ENCODE measurements around the gene PEX6.
"Not testable (repeated sequence)": the region's sequence is repeated elsewhere in the genome, so short reads cannot be mapped to it uniquely, and the experiment has no call there.

Gene PEX6

DNA sequence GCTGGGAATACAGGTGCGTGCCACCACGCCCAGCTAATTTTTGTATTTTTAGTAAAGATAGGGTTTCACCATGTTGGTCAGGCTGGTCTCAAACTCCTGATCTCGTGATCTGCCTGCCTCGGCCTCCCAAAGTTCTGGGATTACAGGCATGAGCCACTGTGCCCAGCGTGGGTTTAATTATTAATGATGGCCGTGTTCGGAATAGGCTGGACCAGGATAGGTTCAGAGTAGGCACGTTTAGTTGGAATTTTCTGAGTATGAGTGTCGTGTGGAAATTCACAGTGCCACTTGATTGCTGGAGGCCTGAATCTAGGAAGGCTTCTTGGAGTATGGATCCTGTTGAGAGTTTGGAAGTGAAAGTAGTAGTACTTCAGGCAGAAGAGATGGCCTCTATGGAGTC, 19.2 kb upstream of the PEX6 start:
- DNase-seq = not testable (repeated sequence)

DNA sequence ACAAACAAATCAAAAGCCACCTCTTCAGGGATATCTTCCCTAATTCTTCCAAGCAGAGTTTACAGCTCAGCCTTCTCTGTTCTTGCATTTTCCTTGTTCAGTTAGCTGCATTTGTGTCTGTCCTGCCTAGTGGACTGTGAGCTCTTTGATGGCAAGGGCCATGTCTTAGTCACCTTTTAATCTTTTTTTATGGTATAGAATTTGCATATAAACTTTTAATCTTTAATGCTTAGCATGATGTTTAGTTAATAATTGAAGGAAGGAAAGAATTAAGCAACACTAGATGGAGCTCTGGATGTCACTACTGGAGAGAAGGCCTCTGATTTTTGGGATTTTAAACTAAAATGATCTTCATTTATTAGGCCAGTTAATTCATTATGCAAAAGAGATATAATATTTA, 17.5 kb upstream of the PEX6 start:
- DNase-seq = no peak

DNA sequence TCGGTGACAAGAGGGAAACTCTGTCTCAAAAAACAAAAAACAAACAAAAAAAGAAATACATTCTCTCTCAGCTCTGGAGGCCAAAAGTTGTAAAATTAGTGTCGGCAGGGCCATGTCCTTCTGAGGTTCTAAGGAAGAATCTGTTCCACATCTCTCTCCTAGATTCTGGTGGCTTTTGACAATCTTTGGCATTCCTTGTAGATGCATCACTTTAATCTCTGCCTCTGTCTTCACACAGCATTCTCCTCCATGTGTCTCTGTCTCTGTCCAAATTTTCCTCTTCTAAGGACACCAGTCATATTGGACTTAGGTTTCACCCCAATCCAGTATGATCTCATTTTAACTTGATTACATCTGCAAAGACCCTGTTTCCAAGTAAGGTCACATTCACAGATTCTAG, 14.5 kb upstream of the PEX6 start:
- DNase-seq = no peak

DNA sequence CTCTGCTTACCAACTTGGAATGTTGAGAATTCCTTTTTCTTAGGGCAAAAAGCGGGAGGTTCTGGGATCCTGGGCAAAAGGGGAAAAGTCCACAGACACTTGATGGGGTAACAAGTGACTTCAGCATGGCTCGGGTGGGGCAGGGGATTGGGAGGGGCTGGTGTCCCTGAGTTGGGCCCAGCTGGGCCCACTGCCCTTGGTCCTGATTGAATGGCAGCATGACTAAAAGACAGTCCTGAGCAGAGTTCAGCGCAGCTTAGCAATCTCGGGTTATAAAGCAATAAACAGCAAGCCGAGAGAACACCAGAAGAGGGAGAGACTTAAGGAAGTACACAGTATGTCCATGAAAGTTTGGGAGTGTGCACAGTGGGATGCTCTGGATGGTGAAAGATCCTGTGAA, 10.9 kb upstream of the PEX6 start:
- DNase-seq = no peak

DNA sequence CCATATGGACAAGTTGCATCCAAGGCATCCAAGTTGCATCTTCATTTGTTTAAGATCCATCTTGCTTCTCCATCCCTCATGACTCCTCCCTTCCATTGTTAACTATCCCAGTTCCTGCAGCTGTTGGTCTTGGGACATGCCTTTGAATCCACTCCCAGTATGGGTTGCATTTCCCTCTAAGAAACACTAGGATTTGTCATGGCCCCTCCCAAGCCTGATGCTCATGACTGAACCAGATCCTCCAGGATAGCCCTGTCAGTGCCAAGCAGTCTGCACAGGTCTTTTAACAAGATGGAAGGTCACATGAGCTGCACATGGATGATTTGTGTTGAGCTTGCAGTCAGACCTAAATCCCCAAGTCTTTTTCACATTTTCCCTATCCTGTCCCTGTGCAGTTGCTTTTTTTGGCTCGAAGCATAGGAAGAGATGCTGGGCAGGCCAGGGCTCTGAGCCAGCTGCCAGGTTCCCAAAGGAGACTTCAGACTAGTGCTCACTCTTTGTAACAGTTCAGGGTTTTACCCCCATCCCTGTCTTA, 9.6 kb upstream of the PEX6 start:
- no peak for DNase-seq

DNA sequence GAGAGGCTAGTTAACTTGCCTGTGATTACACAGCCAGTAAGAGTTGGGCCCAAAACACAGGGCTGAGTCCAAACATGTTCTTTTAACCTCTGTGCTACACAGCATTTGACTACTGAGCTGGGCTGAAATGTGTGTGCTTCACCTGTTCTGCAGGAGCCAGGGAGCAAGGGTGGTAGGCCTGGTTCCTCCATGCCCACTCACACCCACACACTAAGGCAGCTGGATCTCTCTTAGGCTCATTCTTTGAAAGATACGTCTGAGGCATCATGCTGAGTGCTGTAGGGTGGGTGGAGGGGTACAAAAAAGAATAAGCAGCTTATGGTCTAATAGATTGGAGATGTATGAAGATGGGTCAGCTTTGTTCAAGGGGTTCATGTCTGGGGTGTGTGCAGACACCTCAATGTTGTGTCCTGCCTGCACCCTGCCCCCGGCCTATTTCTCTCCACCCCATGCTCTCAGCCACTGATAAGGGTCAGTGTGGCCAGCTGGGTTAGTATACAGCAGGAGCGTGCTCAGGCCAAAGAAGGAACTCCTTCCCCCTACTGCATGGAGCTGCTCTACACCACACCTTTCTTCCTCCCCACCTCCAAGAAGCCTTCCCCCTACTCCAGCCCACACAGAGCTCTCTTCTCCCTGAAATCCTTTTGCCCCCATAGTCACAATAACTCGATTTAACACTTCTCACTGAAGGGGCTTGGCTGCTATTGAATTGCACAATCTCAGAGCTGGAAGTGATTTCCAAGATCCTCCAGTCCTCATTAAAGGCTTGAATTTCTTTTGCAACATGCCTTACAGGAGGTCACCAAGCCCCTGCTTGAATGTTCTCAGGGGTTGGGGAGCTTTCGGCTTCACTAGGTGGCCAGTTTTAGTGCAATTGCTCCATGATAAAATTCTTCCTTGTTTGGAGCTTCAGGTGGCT, 8.8 kb upstream of the PEX6 start:
- no peak for DNase-seq

DNA sequence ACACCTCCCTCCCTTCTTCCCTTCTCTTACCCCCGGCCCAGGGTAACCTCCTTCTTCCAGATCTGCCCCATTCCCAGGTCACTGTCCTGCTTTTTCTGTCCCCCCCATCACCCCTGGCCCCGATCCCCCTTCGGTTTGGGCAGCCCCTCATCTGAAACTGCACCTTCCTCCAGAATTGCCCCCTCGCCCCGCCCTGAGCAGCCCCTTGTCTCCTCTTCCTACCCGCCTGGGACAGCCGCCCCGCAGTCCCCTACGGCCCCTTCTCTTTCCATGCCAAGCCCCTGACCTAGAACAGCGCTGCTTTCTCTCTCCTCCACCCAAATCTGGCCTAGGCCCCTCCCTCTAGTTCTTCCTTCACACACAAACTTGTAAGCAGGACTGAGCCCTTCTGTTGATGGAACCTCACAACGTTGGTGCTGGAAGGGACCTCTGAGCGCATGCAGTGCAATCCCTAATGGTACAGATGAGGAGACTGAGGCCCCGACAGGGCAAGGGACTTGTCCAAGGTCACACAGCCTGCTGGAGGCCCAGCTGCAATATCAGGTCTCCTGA, 6.0 kb upstream of the PEX6 start:
- DNase-seq = no peak

DNA sequence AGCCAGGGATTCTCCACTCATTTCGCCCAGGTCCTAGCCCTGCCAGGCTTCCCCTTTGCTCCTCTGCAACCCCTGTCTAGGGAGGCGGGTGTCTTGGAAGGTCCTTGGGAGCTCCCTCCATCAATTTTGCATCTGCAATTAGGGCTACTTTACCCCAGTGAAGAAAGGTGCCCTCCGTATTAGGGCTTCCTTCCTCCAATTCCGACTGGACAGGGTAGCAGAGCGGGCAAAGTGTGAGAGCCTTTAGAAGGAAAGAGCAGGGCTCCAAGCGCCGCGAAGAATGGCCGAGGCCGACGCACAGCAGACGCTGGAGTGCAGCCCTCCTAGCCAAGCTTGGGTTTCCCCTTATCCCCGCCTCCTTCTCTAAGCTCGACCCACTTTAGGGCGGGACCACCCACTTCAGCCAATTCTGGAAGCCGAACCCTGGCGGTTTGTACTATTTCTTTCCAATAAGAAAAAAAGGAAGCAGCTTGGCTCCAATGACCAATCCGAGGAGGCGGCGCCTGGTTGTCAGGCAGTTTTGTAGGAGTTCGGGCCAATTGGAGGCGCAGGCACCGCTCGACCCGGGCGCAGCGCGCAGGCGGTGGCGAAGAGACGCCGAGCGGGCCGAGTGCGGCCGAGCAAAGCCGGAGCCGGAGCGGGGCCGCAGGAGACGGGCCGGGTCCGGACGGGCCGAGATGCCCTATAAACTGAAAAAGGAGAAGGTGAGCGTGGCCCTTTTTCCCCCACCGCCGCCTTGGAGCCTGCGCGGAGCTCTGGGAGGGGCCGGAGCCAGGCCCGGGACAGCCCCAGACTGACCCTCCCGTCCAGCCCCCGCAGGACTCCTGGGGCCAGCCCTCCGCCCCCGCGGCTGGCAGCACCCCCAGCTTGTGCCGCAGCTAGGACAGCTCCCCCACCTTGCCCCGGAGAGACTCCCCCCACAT, 5.3 kb upstream of the PEX6 start, which contains the start of gene PPP2R5D:
TSS of gene PPP2R5D (plus strand) at position 570 of the 923 bp plus-strand sequence. CDS start at position 678, 108 bp downstream.
- peak; percentile 99 for DNase-seq

DNA sequence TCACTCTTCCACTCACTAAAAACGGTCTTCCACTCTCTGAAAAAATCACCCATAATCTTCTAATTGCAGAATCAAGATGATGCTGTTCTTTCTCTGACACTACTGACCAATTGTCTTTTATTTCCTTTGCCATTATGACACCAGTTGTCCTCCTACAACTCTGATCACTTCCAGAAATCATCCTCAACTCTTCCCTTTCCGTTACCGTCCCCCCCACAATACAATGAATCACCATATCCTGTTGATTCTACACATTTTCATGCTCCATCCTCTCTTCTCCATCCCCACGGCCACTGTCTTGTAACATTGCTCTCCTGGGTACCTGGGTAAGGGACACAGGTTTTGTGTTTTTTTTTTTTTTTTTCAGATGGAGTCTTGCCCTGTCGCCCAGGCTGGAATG, 2.9 kb upstream of the PEX6 start:
- no peak for DNase-seq

DNA sequence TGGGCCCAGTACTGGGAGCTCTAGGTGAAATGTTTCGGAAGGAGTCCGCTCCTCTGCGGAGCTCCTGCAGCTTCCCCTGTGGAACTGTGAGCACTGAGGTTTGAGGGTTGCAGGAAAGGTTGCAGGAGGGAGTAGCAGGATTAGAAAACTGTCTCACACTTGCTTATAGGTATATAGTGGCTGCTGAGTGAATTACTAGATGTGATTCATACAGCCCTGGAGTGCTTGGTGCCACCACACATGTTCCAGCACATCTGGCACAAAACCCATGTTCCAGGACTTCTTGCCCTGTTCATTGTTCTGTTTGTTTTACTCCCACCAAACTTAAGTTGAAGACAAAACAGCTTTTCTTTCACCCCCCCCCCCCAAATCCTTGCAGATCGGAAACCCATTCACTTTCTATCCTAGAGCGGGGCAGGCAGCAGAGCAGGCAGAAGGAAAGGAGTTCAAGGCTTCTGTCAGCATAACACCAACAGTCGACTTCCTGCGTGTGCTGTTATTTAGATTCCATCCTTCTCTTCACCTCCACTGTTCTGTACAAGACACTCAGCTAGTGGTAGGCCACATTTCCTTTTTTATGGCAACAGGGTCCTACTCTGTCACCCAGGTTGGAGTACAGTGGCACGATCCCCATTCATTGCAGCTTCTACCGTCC, 669 bp upstream of the PEX6 start:
- no peak for DNase-seq

DNA sequence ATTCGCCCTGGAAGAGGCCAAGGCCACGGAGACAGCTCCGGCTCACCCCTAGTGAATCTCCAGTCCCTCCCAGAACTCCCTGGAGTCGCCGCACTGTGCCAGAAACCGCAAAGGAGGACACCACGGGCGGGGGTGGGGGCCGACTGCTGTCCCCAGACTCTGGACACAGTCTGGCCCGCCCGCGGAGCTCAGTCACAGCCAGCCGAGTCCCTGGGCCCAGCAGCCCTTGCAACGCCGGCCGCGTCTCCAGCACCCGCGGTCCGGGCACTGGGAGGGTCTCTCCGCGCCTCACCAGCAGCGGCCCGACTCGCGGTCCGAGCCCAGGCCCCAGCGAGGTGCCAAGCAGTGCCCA, 518 bp downstream of the PEX6 start:
- no peak for DNase-seq

DNA sequence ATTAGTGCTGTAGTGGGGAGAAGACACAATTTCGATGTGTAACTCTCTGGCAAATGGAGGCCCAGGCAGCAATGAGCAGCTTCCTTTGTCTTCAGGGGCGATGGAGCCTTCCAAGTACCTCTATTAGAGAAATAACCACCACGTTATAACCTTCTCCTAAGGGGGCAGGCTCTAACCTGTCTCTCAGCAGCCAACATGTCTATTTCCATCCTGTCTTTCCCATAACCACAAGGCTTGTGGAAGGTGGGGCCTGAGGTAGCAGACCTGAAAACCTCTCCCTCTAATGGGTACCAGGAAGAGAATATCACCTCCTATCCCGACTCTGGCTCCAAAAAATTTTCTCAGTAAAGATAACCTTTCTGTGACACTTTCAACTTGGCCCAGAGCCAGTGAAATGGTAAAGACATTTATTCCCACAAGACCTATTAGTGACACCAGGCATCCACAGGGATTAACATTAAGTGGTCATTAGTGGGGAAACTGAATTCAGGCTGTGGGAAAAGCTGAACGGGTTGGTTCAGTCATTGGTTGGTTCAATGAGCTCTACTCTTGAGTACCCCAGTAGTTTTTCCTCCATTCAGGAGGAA, 4.0 kb downstream of the PEX6 start:
- DNase-seq = no peak

DNA sequence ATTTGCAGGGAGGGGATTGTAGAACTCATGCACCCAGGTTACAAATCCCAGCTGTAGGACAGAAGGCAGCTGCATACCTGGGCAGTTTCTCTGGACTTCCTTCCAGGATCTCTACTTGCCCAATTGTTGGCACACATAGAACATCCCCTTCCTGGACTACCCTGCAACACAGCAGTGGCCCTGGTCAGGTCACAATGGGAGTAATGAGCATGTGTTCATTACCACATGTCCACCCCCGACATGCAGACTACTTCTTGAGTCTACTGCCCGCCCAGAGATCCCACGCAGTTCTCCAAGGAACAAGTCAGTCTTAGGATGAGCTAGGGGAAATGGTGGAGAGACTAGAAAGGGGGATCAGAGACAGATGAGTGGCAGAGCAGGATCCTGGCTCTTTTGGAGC, 5.1 kb downstream of the PEX6 start:
- no peak for DNase-seq

DNA sequence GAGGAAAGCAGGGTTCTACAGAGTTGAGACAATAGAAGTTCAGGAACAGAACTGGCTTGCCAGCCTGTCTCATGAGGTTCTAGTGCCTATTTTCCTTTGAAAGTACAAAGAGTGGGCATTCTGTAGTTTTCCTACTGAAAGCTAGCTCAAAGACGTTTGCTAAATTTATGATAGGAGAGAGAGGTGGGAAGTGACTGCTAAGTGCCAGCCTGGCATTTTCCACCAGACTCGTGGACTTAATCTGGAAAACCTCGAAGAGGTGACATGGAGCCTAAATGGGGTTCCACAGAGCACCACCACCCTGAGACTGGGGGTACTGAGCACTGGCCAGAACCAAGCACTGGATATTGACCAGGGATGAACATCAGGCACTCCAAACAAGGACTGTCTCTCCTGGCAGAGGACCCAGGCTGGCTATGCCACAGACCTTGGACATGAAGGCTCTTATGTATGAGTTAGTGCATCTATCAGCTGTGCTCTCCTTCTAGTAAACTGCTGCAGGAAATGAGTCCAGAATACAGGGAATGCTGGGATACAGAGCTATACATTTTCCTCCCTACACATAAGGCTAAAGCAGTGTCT, 7.1 kb downstream of the PEX6 start:
- DNase-seq = no peak

DNA sequence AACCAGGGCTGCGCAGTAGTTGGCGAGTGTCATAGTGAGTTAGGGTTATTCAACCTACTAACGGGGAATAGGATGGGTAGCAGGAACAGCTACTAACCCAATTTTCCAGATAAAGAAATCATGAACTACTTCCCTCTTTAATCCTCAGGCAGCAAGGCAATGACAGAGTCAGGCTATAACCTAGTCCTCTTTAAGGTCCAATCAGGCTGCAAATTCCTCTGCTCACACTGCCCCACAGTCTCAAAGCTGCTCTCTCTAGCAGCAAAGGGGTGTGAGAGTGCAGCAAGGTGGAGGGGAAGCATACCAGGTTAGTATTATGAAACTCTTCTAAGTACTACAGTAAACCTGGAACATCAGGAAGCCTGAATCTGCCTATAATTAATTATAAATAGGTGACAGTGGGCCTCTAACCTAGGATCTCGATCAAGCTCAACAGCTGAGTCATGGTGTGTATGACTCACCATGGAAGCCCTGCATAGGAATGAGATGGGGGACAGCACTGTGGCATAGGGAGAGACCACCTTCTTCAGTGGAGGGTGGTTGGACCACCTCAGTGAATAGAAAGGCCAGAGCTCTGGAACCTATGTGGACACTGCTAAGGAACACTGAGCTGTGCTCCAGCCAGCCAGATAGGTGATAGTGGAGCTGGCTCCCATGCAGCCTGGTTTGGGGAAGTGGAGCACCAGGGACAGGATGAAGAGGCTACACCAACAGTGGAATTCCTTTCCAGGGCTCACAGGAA, 7.9 kb downstream of the PEX6 start:
- DNase-seq = no peak

DNA sequence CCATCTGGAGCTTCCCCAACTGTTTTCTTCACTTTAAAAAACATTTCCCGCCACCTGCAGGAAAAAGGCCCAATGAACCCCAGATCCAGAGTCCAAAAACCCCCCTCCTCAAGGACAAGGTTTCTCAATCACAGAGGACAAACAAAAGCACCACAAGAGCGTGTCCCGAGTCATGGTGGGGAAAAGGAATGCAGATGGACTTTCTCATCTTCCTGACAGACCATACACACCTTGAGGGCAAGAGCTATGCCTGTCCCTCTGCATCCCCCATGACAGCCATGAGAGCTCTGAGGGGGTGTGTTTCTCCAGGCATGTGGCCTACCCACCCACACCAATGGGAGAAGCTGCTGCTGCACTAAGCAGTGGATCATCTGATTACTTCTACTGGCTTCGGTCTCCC, 9.0 kb downstream of the PEX6 start:
- no peak for DNase-seq

DNA sequence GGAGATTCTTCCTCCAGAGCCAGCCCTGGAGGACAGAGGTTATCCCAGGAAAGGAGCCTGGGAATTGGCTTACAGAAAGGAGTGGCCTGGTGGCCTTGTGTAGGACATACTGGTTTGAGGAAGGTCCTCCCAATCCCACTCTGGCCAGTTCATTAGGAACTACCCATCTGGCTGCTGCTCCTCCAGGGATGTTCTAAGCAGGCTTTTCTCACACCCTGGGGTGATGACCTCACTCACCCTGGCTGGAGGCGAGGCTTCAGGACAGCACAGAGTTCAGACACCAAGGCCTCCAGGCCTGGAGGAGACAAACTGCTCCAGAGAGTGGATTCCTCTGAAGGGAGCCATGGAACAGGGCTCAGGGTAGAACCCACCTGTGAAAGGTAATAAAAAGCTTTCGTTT, 9.6 kb downstream of the PEX6 start:
- no peak for DNase-seq

DNA sequence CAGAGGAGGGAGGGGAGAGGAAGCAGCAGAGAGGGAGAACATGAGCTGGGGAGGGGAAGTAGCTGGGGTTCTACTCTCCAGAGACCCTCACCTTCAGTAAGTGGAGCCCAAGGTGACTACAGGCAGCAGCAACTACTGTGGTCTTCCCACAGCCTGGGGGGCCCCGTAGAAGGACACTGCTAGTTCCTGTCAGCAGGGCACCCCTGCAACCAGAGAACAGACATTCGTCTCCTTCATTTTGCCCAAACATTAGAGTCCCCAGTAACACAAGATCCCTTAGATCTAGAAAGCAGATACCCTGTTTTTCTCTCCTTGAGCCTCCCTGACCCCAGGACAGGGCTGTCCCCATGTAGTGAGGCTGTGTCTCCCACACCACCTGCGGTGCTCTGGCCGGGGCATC, 10.2 kb downstream of the PEX6 start:
- DNase-seq = no peak

DNA sequence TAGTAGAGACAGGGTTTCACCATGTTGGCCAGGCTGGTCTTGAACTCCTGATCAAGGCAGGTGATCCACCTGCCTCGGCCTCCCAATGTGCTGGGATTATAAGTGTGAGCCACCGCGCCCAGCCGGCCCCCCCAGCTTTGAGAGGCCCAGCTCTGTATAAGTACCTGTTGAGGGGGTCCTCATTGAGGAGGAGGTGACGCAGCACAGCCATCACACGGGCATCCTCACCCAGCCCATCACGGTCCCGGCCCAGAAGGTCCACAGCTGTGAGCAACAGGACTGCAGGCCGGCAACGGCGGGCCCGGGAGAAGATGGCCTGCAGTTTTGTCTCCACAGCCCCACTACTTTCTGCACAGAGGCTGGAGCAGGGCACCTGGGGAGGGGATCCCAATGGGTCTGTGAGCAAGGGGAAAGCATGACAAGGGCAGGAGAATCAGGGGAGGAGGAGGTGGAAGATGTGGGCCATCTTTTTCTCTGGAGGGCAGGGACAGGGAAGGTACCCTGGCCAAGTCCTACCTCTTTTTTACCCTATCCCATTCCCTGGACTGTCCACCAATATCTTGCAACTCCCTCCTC, 10.8 kb downstream of the PEX6 start:
- DNase-seq = no peak

DNA sequence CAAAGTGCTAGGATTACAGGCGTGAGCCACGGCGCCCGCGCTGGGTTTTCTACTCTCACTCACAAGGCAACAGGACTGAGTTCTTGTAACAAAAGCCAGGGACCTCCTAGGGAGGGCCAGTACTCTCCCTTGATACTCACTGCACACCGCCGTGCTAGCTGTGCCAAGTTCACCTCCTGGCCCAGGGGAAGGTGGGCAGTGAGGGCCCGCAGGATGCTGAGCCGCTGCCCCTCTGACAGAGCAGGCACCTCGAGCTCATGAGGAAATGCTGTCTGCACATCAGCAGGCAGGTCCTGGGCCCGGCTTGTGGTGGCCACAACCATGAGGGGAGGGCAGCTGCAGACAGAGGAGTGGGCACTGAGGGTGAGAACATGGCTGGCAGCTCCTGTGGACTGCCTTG, 11.8 kb downstream of the PEX6 start:
- no peak for DNase-seq

DNA sequence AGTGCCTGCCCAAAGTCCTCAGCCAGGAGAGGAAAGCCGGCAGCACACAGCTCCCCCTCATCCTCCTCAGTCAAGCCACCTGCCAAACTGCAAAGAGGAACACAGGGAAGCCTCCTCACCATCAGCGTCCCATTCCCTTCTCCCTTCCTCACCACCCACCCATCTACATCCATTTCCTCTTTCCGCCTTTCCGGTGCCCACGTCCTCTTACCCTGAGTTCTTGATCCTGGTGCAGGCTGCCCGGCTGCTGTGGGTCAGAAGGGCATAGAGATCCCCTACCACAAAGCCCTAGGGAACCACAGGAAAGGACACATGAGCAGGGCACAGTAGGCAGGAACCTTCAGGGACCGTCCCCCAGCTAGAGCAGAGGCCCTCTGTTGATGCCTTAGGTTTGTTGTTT, 12.4 kb downstream of the PEX6 start:
- DNase-seq = no peak
